Measurements from ENCODE around the gene GRAMD1A. TPM values are rescaled to one million over a fixed set of nuclear protein-coding genes. Genes with fewer than 3 reads are reported as not detected.

Gene GRAMD1A
- total and polyA plus RNA-seq, 9 of the 15 experiments (the other 6 are each of a cell fraction or from before 2014, with no cell fraction given) = 1.4 to 63.8 (median 38.5) TPM

DNA sequence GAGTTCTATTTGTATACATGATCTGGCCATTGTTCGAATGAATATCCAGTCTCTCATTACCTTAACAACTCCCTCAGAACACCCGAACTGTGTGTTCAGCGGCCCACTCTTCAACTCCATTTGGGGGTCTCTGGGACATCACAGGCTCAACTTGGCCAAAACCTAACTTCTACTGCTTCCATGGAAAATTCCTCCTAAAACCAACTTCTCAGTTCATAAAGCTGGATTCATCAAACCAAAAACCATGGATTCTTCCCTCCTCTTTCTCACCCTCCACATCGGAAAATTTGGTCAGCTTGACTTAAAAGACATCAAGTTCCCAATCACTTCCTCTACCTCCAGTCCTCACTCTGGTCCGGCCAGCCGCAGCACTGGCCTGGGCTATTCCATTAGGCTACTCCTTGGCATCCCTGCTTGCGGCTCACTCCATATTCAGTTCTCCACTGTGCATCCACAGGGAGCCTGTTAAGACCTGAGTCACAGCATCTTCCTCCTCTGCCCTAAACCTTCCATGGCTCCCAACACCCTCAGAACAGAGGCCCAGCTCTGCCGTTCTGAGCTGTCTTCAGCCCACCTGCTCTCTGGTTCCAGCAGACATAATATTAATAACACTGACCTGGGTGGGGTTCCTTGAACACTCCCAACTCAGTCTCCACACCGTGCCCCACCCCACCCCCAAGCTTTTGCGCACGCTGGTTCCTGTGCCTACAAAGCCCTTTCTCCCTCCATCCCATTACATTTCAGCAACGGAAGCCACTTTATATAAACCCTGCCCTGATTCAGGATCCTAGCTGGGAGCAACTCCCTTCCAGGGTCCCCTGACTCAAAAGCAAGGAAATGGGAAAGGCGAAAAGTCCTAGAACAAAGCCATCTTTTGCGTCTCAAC lies 37.2 kb upstream of the GRAMD1A start (continued):
- TF ChIP-seq, protein P1, sequence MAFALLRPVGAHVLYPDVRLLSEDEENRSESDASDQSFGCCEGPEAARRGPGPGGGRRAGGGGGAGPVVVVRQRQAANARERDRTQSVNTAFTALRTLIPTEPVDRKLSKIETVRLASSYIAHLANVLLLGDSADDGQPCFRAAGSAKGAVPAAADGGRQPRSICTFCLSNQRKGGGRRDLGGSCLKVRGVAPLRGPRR (CRISPR knock-in tag; IDR thresholded peaks at IDR 0.05) = no peak
- TF ChIP-seq CSDE1 (IDR thresholded peaks at IDR 0.05) (no peak), HDGF (IDR thresholded peaks at IDR 0.05) (no peak), BHLHE40 (IDR thresholded peaks at IDR 0.05; ENCODE audit: low read length) (no peak), CBX1 (IDR thresholded peaks at IDR 0.05; ENCODE audit: low read depth) (no peak), NFATC3 (IDR thresholded peaks at IDR 0.05) (no peak), THRAP3 (IDR thresholded peaks at IDR 0.05; ENCODE audit: borderline replicate concordance) (no peak), ETV6 (IDR thresholded peaks at IDR 0.05; ENCODE audit: borderline replicate concordance in 1 of 2, low read depth in 2 of 2, low read length in 1 of 2) (no peak; a peak in 1 of 4 replicates), ETV6 (CRISPR knock-in tag; IDR thresholded peaks at IDR 0.05; ENCODE audit: borderline replicate concordance) (no peak), HOXB6 (CRISPR knock-in tag; IDR thresholded peaks at IDR 0.05; ENCODE audit: borderline replicate concordance) (no peak), ATF7 (IDR thresholded peaks at IDR 0.05) (0 out of 2 replicates have a peak, but pooled peaks have one; percentile 0), U2AF1 (optimal IDR thresholded peaks at IDR 0.05; ENCODE audit: low read depth, low read length) (no peak), RBM39 (optimal IDR thresholded peaks at IDR 0.05; ENCODE audit: low read depth, low read length) (peak; percentile 55), NKRF (IDR thresholded peaks at IDR 0.05; ENCODE audit: borderline replicate concordance) (no peak), RUNX1 (IDR thresholded peaks at IDR 0.05; ENCODE audit: low read depth) (no peak)
- TF ChIP-seq, protein P2, sequence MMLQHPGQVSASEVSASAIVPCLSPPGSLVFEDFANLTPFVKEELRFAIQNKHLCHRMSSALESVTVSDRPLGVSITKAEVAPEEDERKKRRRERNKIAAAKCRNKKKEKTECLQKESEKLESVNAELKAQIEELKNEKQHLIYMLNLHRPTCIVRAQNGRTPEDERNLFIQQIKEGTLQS (IDR thresholded peaks at IDR 0.05) = no peak
- TF ChIP-seq, protein P2 (CRISPR knock-in tag; conservative IDR thresholded peaks at IDR 0.05) = no peak
- TF ChIP-seq, protein P3, sequence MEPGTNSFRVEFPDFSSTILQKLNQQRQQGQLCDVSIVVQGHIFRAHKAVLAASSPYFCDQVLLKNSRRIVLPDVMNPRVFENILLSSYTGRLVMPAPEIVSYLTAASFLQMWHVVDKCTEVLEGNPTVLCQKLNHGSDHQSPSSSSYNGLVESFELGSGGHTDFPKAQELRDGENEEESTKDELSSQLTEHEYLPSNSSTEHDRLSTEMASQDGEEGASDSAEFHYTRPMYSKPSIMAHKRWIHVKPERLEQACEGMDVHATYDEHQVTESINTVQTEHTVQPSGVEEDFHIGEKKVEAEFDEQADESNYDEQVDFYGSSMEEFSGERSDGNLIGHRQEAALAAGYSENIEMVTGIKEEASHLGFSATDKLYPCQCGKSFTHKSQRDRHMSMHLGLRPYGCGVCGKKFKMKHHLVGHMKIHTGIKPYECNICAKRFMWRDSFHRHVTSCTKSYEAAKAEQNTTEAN (CRISPR knock-in tag; IDR thresholded peaks at IDR 0.05) = no peak
- TF ChIP-seq, protein P4, sequence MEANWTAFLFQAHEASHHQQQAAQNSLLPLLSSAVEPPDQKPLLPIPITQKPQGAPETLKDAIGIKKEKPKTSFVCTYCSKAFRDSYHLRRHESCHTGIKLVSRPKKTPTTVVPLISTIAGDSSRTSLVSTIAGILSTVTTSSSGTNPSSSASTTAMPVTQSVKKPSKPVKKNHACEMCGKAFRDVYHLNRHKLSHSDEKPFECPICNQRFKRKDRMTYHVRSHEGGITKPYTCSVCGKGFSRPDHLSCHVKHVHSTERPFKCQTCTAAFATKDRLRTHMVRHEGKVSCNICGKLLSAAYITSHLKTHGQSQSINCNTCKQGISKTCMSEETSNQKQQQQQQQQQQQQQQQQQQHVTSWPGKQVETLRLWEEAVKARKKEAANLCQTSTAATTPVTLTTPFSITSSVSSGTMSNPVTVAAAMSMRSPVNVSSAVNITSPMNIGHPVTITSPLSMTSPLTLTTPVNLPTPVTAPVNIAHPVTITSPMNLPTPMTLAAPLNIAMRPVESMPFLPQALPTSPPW (CRISPR knock-in tag; IDR thresholded peaks at IDR 0.05) = no peak
- TF ChIP-seq, protein P5, sequence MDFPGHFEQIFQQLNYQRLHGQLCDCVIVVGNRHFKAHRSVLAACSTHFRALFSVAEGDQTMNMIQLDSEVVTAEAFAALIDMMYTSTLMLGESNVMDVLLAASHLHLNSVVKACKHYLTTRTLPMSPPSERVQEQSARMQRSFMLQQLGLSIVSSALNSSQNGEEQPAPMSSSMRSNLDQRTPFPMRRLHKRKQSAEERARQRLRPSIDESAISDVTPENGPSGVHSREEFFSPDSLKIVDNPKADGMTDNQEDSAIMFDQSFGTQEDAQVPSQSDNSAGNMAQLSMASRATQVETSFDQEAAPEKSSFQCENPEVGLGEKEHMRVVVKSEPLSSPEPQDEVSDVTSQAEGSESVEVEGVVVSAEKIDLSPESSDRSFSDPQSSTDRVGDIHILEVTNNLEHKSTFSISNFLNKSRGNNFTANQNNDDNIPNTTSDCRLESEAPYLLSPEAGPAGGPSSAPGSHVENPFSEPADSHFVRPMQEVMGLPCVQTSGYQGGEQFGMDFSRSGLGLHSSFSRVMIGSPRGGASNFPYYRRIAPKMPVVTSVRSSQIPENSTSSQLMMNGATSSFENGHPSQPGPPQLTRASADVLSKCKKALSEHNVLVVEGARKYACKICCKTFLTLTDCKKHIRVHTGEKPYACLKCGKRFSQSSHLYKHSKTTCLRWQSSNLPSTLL (IDR thresholded peaks at IDR 0.05) = peak; percentile 94
